H1 (cell line): ENCODE results near the gene OR8D2. TPM values are rescaled to one million over a fixed set of nuclear protein-coding genes. Genes with fewer than 3 reads are reported as not detected.

Experiments
- CTCF ChIA-PET: fragments of 300-600 bp; sonication (Branson Sonifier 250); formaldehyde crosslinking; loops from one replicate; lab custom pipeline; 2021; ENCODE audit not compliant: partially characterized antibody; lab: Charles Lee
- POLR2A ChIA-PET: fragments of 300-600 bp; sonication (Branson Sonifier 250); formaldehyde crosslinking; loops from one replicate; lab custom pipeline; 2021; ENCODE audit warnings: inconsistent platforms; ENCODE audit not compliant: partially characterized antibody; lab: Charles Lee
- DNase-seq, 2 experiments: peaks; one replicate each; pipeline versions ENCODE4 v3.0.0 to v3.0.0-alpha.2; 2010 to 2022; ENCODE audit warnings: low spot score in 2 of 2, low read depth in 1 of 2, mixed read lengths in 1 of 2
- FAIRE-seq: peaks from 2 replicates; lab custom pipeline; 2011; peaks lifted over from hg19 to GRCh38; lab: Jason Lieb, UNC
- H2AFZ ChIP-seq: 2 replicates; pipeline ENCODE4 v1.8.1; 2012; ENCODE audit warnings: low read length, inconsistent platforms
- H2AK5ac ChIP-seq: 2 replicates; pipeline ENCODE4 v1.6.1; 2013; ENCODE audit warnings: low read depth, low read length
- H2BK120ac ChIP-seq: replicated peaks from 2 replicates; pipeline ENCODE3; 2013; ENCODE audit warnings: low read depth, low read length, inconsistent platforms
- H2BK12ac ChIP-seq: 2 replicates; pipeline ENCODE4 v1.6.1; 2013; ENCODE audit warnings: low read depth, low read length
- H2BK15ac ChIP-seq: 2 replicates; pipeline ENCODE4 v1.6.1; 2013; ENCODE audit warnings: low read length
- H2BK20ac ChIP-seq: 2 replicates; pipeline ENCODE4 v1.6.1; 2013; ENCODE audit warnings: low read length
- H2BK5ac ChIP-seq: 2 replicates; pipeline ENCODE4 v1.6.1; 2013; ENCODE audit warnings: low read depth, low read length
- H3K14ac ChIP-seq: 2 replicates; pipeline ENCODE4 v1.6.1; 2013; ENCODE audit warnings: inconsistent platforms; ENCODE audit not compliant: insufficient read length
- H3K18ac ChIP-seq: 2 replicates; pipeline ENCODE4 v1.6.1; 2013; ENCODE audit warnings: low read length; ENCODE audit errors: extremely low read depth
- H3K23ac ChIP-seq: 2 replicates; pipeline ENCODE4 v1.6.1; 2013; ENCODE audit warnings: inconsistent platforms; ENCODE audit not compliant: insufficient read length
- H3K23me2 ChIP-seq: 2 replicates; pipeline ENCODE4 v1.6.1; 2013; ENCODE audit warnings: low read depth, low read length
- H3K27ac ChIP-seq: 2 replicates; pipeline ENCODE4 v1.6.1; 2011; ENCODE audit warnings: low read depth, low read length, inconsistent platforms
- H3K27me3 ChIP-seq, 4 experiments: replicated peaks in 1 of 4; 1 replicate in 1 of 4; 2 replicates in 3 of 4; pipeline versions ENCODE4 v1.6.1 to v1.8.1; 2011 to 2013; ENCODE audit warnings: low read length in 3 of 4, mild to moderate bottlenecking in 3 of 4, inconsistent platforms in 2 of 4, mixed read lengths in 2 of 4, moderate library complexity in 1 of 4; ENCODE audit not compliant: control insufficient read depth in 3 of 4, insufficient read depth in 3 of 4; ENCODE audit errors: extremely low read depth in 1 of 4
- H3K36me3 ChIP-seq, 4 experiments: 2 replicates each; pipeline versions ENCODE4 v1.6.1 to v1.8.1; 2011 to 2013; ENCODE audit warnings: mild to moderate bottlenecking in 4 of 4, low read length in 3 of 4, moderate library complexity in 2 of 4, control low read depth in 1 of 4, inconsistent platforms in 1 of 4; ENCODE audit not compliant: insufficient read depth in 4 of 4, control insufficient read depth in 2 of 4
- H3K4ac ChIP-seq: replicated peaks from 2 replicates; pipeline ENCODE3; 2013; ENCODE audit warnings: low read length, low read depth, mixed read lengths, inconsistent platforms; ENCODE audit not compliant: insufficient read length
- H3K4me1 ChIP-seq, 4 experiments: replicated peaks in 1 of 4; 1 replicate in 1 of 4; 2 replicates in 3 of 4; pipeline versions ENCODE4 v1.6.1 to v1.8.1; 2011 to 2013; ENCODE audit warnings: low read length in 3 of 4, inconsistent platforms in 2 of 4, mixed read lengths in 1 of 4; ENCODE audit not compliant: insufficient read depth in 4 of 4, control insufficient read depth in 3 of 4
- H3K4me2 ChIP-seq, 2 experiments: 2 replicates each; pipeline versions ENCODE4 v1.6.1 to v1.8.1; 2011 to 2013; ENCODE audit warnings: low read depth in 2 of 2, low read length in 2 of 2, control low read depth in 1 of 2, inconsistent platforms in 1 of 2, mild to moderate bottlenecking in 1 of 2; ENCODE audit not compliant: insufficient read depth in 1 of 2
- H3K4me3 ChIP-seq, 4 experiments: fragments of 200-600, 300-600 bp in 1 of 4; sonication (generic), shearing (Covaris generic), sonication (Bioruptor Twin) in 1 of 4; 2 replicates each; pipeline versions ENCODE4 v1.5.1 to v1.8.1; 2011 to 2016; ENCODE audit warnings: low read length in 4 of 4, low read depth in 3 of 4, control low read depth in 2 of 4, inconsistent platforms in 2 of 4, mild to moderate bottlenecking in 2 of 4, mixed read lengths in 1 of 4, moderate library complexity in 1 of 4; ENCODE audit not compliant: insufficient read depth in 2 of 4; ENCODE audit errors: extremely low read depth in 1 of 4
- H3K56ac ChIP-seq: replicated peaks from 2 replicates; pipeline ENCODE3; 2013; ENCODE audit warnings: low read depth, mild to moderate bottlenecking, mixed read lengths, low read length, inconsistent platforms; ENCODE audit not compliant: insufficient read length
- H3K79me1 ChIP-seq: 2 replicates; pipeline ENCODE4 v1.6.1; 2013; ENCODE audit warnings: low read depth, low read length, control low read depth
- H3K79me2 ChIP-seq, 2 experiments: 2 replicates each; pipeline versions ENCODE4 v1.6.1 to v1.8.1; 2012 to 2013; ENCODE audit warnings: low read length in 2 of 2, mild to moderate bottlenecking in 2 of 2, inconsistent platforms in 1 of 2; ENCODE audit not compliant: insufficient read depth in 2 of 2, control insufficient read depth in 1 of 2
- H3K9ac ChIP-seq, 4 experiments: replicated peaks in 1 of 4; 1 replicate in 1 of 4; 2 replicates in 3 of 4; pipeline versions ENCODE4 v1.6.1 to v1.8.1; 2011 to 2013; ENCODE audit warnings: low read depth in 3 of 4, low read length in 3 of 4, control low read depth in 2 of 4, mild to moderate bottlenecking in 2 of 4, moderate library complexity in 2 of 4, inconsistent platforms in 1 of 4; ENCODE audit errors: extremely low read depth in 1 of 4
- H3K9me3 ChIP-seq, 2 experiments: 2 replicates each; pipeline versions ENCODE4 v1.6.1 to v1.8.1; 2012 to 2013; ENCODE audit warnings: mild to moderate bottlenecking in 2 of 2, moderate library complexity in 2 of 2, control low read depth in 1 of 2, inconsistent platforms in 1 of 2, low read depth in 1 of 2, low read length in 1 of 2, mixed read lengths in 1 of 2; ENCODE audit not compliant: insufficient read depth in 2 of 2
- H4K20me1 ChIP-seq, 2 experiments: replicated peaks in 1 of 2; 2 replicates each; pipeline versions ENCODE3 to v1.8.1; 2011 to 2013; ENCODE audit warnings: inconsistent platforms in 2 of 2, low read length in 2 of 2, mild to moderate bottlenecking in 1 of 2; ENCODE audit not compliant: insufficient read depth in 2 of 2, control insufficient read depth in 1 of 2
- H4K5ac ChIP-seq: 2 replicates; pipeline ENCODE4 v1.6.1; 2013; ENCODE audit warnings: low read length, low read depth, mixed read lengths, inconsistent platforms; ENCODE audit not compliant: insufficient read length
- H4K8ac ChIP-seq: 2 replicates; pipeline ENCODE4 v1.8.0; 2013; ENCODE audit warnings: mild to moderate bottlenecking, moderate library complexity, low read length, inconsistent platforms; ENCODE audit not compliant: insufficient read depth; ENCODE audit errors: extremely low read depth
- H4K91ac ChIP-seq: replicated peaks from 2 replicates; pipeline ENCODE3; 2013; ENCODE audit warnings: low read length, mixed read lengths, inconsistent platforms; ENCODE audit not compliant: insufficient read length
- BCL11A ChIP-seq, 2 experiments: IDR thresholded peaks; one replicate each; pipeline ENCODE4 v1.6.1; 2011; ENCODE audit warnings: low read depth in 2 of 2, low read length in 2 of 2, mild to moderate bottlenecking in 2 of 2
- MAFK ChIP-seq: IDR thresholded peaks from 2 replicates; pipeline ENCODE4 v1.6.1; 2012; ENCODE audit warnings: low read depth, mild to moderate bottlenecking, improper control_type of control experiment, low read length
- MAX ChIP-seq: IDR thresholded peaks from 2 replicates; pipeline ENCODE4 v1.6.1; 2012; ENCODE audit warnings: inconsistent platforms
- USF2 ChIP-seq: IDR thresholded peaks from 2 replicates; pipeline ENCODE4 v1.6.1; 2011; ENCODE audit warnings: low read length, improper control_type of control experiment
- WGBS, 2 experiments: shearing (Covaris generic) in 1 of 2; methylation state at CpG; one replicate each; pipeline versions ENCODE4 v1.1.6 to v1.1.7; 2013 to 2015; ENCODE audit warnings: low lambda C conversion rate in 2 of 2, mixed read lengths in 2 of 2, inconsistent platforms in 1 of 2, low coverage in 1 of 2, missing lambda C conversion rate in 1 of 2; ENCODE audit not compliant: insufficient replicate concordance in 2 of 2, insufficient coverage in 1 of 2, insufficient read length in 1 of 2; ENCODE audit errors: extremely low coverage in 1 of 2, missing lambda C conversion rate in 1 of 2; 5-methylcytosine and 5-hydroxymethylcytosine counted together
- polyA plus RNA-seq, 7 experiments: library from polyadenylated mRNA; depleted of rRNA in 3 of 7; stranded (reverse) in 5 of 7; unstranded in 2 of 7; fragments of >200 nt in 5 of 7; fragments of 200-250 nt in 2 of 7; gene quantifications; 1 replicate in 5 of 7; 2 replicates in 1 of 7; 4 replicates in 1 of 7; pipeline versions ENCODE4 v1.2.1 to v1.2.3, GENCODE V29; 2011 to 2013; ENCODE audit warnings: missing spikeins in 2 of 7, mixed read lengths in 2 of 7
- total RNA-seq: library from RNA; stranded (reverse); fragmentation: NEBNext Ultra II Directional; extraction: Animal tissue kit (Norgen Biotek cat#: 25700); gene quantifications from 2 replicates; pipeline ENCODE4 v1.2.1, GENCODE V29; 2021

Gene OR8D2
- total and polyA plus RNA-seq, 2 of the 8 experiments (the other 6 are each of a cell fraction or from before 2014, with no cell fraction given), result not detected

GRCh38 chr11:124331873-124332272, 11.9 kb upstream of the OR8D2 start:
- no peak for DNase-seq
- Histone ChIP-seq H3K4me1 (no peaks in the 10 kb centered on the region), H3K27me3 (no peaks in the 10 kb centered on the region), H2AK5ac (no peak overlapping the region), H3K56ac (no peak overlapping the region), H3K23ac (no peak overlapping the region), H3K36me3 (peaks cover 0 to 6% (median 0%) of the 10 kb centered on the region in 4 experiments; a peak in 2 of 8 replicates), H3K14ac (no peak overlapping the region), H4K5ac (no peak overlapping the region), H3K9me3 (peaks cover 6 to 15% of the 10 kb centered on the region in 2 experiments), H3K23me2 (no peaks in the 10 kb centered on the region), H2BK15ac (no peak overlapping the region), H2BK5ac (no peak overlapping the region), H4K20me1 (no peaks in the 10 kb centered on the region), H3K4me3 (no peak overlapping the region), H2BK20ac (no peak overlapping the region), H4K8ac (no peak overlapping the region), H3K79me2 (no peaks in the 10 kb centered on the region), H3K27ac (no peak overlapping the region), H4K91ac (no peak overlapping the region), H3K9ac (no peak overlapping the region), H3K4me2 (no peak overlapping the region), H2AFZ (no peak overlapping the region), H2BK120ac (no peak overlapping the region), H3K79me1 (no peaks in the 10 kb centered on the region), H3K4ac (no peak overlapping the region), H2BK12ac (no peak overlapping the region), H3K18ac (no peak overlapping the region)
- FAIRE-seq, result no peak
- ChIA-PET CTCF (no interaction called here), POLR2A (no interaction called here)
- 80% methylated on average over 3 of the region's 3 CpGs; no CpG with 5 or more reads in 1 of the 2 experiments for WGBS, 2 experiments
- TF ChIP-seq BCL11A (IDR thresholded peaks at IDR 0.05; ENCODE audit: low read depth in 2 of 2, low read length in 2 of 2), result no peak
- TF ChIP-seq MAFK, result peak; percentile 7; the same call in 1 of the 2 replicates
- no peak for TF ChIP-seq MAX
- TF ChIP-seq USF2, result no peak
